PC-3 (cell line): Measurements from ENCODE around the gene GZMA. TPM values are rescaled to one million over a fixed set of nuclear protein-coding genes. Genes with fewer than 3 reads are reported as not detected.

Experiments
- ATAC-seq: fragments of 200-7000 bp; cut with Tn5 transposase; 2 replicates; pipeline ENCODE4 v1.9.1; 2020; ENCODE audit warnings: mild to moderate bottlenecking, moderate library complexity
- BruUV-seq: library from RNA; stranded (reverse); fragments of 400-500 nt; replicated peaks from 2 replicates; lab custom pipeline; 2021; lab: Mats Ljungman, UMichigan
- CTCF ChIA-PET: fragments of 300-600 bp; sonication (Branson Sonifier 250); formaldehyde crosslinking; loops from one replicate; lab custom pipeline; 2022; ENCODE audit warnings: antibody characterized with exemption; lab: Charles Lee
- POLR2A ChIA-PET: fragments of 300-600 bp; sonication (Branson Sonifier 250); formaldehyde crosslinking; loops from one replicate; lab custom pipeline; 2022; ENCODE audit warnings: antibody characterized with exemption; ENCODE audit not compliant: unreplicated experiment; lab: Charles Lee
- DNase-seq: peaks from one replicate; pipeline ENCODE4 v3.0.0-alpha.2; 2015
- H2AFZ ChIP-seq: fragments of 300-600 bp; sonication (generic); 2 replicates; pipeline ENCODE4 v1.6.0; 2016; ENCODE audit warnings: antibody characterized with exemption, low read length
- H3F3A ChIP-seq: fragments of 300-600 bp; sonication (generic); one replicate; pipeline ENCODE4 v1.6.0; 2017; ENCODE audit warnings: antibody characterized with exemption, low read length, control low read depth, mild to moderate bottlenecking; ENCODE audit not compliant: unreplicated experiment
- H3K27ac ChIP-seq: fragments of 300-600 bp; sonication (generic); 2 replicates; pipeline ENCODE4 v1.5.1; 2016; ENCODE audit warnings: mild to moderate bottlenecking, low read length
- H3K27me3 ChIP-seq: fragments of 300-600 bp; sonication (generic); 2 replicates; pipeline ENCODE4 v1.6.1; 2016; ENCODE audit warnings: low read length, mixed read lengths
- H3K36me3 ChIP-seq: fragments of 300-600 bp; sonication (generic); 2 replicates; pipeline ENCODE4 v1.6.1; 2016; ENCODE audit warnings: low read depth, mixed run types, low read length, mixed read lengths
- H3K4me1 ChIP-seq: fragments of 300-600 bp; sonication (generic); 2 replicates; pipeline ENCODE4 v1.5.1; 2016; ENCODE audit warnings: low read length; ENCODE audit not compliant: insufficient read depth
- H3K4me2 ChIP-seq: fragments of 300-600 bp; sonication (generic); 2 replicates; pipeline ENCODE4 v1.6.0; 2016; ENCODE audit warnings: low read length
- H3K4me3 ChIP-seq: fragments of 300-600 bp; sonication (generic); 2 replicates; pipeline ENCODE4 v1.5.1; 2016; ENCODE audit warnings: mild to moderate bottlenecking, low read length, mixed read lengths
- H3K79me2 ChIP-seq: fragments of 300-600 bp; sonication (generic); 2 replicates; pipeline ENCODE4 v1.6.1; 2017; ENCODE audit warnings: low read length, mixed read lengths
- H3K9ac ChIP-seq: fragments of 300-600 bp; sonication (generic); 2 replicates; pipeline ENCODE4 v1.6.0; 2016; ENCODE audit warnings: mild to moderate bottlenecking, low read length
- H3K9me2 ChIP-seq: fragments of 300-600 bp; sonication (generic); replicated peaks from 2 replicates; pipeline ENCODE4 v1.6.1; 2016; ENCODE audit warnings: mixed run types, low read length, mixed read lengths
- H3K9me3 ChIP-seq: fragments of 300-600 bp; sonication (generic); 2 replicates; pipeline ENCODE4 v1.6.1; 2016; ENCODE audit warnings: low read length, mixed read lengths
- H4K20me1 ChIP-seq: fragments of 300-600 bp; sonication (generic); 2 replicates; pipeline ENCODE4 v1.6.1; 2016; ENCODE audit warnings: low read length, mixed read lengths
- EZH2 ChIP-seq: fragments of 300-600 bp; sonication (generic); IDR thresholded peaks from one replicate; pipeline ENCODE4 v1.6.1; 2017; ENCODE audit warnings: antibody characterized with exemption, mild to moderate bottlenecking, low read length; ENCODE audit not compliant: unreplicated experiment
- EZH2phosphoT487 ChIP-seq: fragments of 300-600 bp; sonication (generic); IDR thresholded peaks from 2 replicates; pipeline ENCODE4 v1.6.1; 2018; ENCODE audit warnings: mild to moderate bottlenecking, antibody characterized with exemption, low read length, borderline replicate concordance
- intact Hi-C: fragments of 100-400 bp; cut with micrococcal nuclease; formaldehyde crosslinking; loops from 2 replicates; pipeline ENCODE4 v1.9.0; 2023
- total RNA-seq: library from RNA; depleted of rRNA; stranded (reverse); fragments of >200 nt; gene quantifications from 2 replicates; pipeline ENCODE4 v1.2.3, GENCODE V29; 2014
- TF ChIP-seq, protein P1 (sequence below): fragments of 300-600 bp; sonication (generic); conservative IDR thresholded peaks from 2 replicates; pipeline ENCODE4 v1.5.1; 2017; ENCODE audit warnings: antibody characterized with exemption, low read depth, mild to moderate bottlenecking, low read length

The GZMA gene
- total RNA-seq, 1 experiment from 2014 or later, result not detected

DNA sequence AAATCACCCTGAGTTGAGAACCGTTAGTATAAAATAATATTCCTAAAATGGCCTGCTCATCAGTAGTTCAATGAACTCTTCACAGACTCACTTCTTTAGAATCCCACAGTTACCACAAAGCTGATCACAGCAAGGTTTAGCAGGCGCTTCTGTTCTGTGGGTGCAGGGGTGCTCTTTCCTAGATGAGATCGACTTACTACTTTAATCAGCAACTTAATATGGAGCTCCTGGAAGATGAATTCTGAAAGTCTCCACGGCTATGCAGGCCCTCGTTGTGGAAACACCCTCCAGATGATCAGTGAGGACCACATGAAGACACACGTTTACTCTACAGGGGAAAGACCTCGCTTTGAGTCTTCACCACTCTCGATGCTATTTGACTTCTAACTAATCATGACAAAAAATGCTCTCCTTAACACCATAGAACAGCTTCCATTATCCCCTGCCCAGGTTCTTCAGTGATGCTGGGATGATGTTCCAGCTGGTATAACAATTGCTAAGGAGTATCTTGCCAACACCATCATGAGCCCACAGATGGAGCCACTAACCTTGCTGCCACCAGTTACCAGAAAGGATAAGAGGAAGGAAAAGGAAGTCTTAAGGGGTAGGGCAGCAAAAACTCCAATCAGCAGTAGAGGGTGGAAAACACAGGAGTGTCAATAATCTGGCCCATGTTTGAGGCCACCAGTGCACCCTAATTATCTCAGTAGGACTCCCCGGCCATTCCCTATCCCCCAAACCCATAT is 39.7 kb downstream of the GZMA start:
- no TSS peak for BruUV-seq
- Histone ChIP-seq H3K36me3 (no peaks in the 10 kb centered on the region), H3K27ac (no peak overlapping the region), H2AFZ (no peak overlapping the region), H3K79me2 (no peaks in the 10 kb centered on the region), H3K9me2 (no peaks in the 10 kb centered on the region), H3K4me2 (no peak overlapping the region), H3K4me1 (no peaks in the 10 kb centered on the region), H3K27me3 (no peaks in the 10 kb centered on the region), H3F3A (no peaks in the 10 kb centered on the region), H3K9ac (no peak overlapping the region), H3K4me3 (no peak overlapping the region), H4K20me1 (no peaks in the 10 kb centered on the region), H3K9me3 (no peaks in the 10 kb centered on the region)
- DNase-seq, result no peak
- ATAC-seq, result no peak
- POLR2A ChIA-PET, result no interaction called here
- no peak for TF ChIP-seq EZH2
- no peak for TF ChIP-seq EZH2phosphoT487
- TF ChIP-seq, protein P1, sequence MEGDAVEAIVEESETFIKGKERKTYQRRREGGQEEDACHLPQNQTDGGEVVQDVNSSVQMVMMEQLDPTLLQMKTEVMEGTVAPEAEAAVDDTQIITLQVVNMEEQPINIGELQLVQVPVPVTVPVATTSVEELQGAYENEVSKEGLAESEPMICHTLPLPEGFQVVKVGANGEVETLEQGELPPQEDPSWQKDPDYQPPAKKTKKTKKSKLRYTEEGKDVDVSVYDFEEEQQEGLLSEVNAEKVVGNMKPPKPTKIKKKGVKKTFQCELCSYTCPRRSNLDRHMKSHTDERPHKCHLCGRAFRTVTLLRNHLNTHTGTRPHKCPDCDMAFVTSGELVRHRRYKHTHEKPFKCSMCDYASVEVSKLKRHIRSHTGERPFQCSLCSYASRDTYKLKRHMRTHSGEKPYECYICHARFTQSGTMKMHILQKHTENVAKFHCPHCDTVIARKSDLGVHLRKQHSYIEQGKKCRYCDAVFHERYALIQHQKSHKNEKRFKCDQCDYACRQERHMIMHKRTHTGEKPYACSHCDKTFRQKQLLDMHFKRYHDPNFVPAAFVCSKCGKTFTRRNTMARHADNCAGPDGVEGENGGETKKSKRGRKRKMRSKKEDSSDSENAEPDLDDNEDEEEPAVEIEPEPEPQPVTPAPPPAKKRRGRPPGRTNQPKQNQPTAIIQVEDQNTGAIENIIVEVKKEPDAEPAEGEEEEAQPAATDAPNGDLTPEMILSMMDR, result no peak
- CTCF ChIA-PET, result no interaction called here
- intact Hi-C loops, result no loop called here

DNA sequence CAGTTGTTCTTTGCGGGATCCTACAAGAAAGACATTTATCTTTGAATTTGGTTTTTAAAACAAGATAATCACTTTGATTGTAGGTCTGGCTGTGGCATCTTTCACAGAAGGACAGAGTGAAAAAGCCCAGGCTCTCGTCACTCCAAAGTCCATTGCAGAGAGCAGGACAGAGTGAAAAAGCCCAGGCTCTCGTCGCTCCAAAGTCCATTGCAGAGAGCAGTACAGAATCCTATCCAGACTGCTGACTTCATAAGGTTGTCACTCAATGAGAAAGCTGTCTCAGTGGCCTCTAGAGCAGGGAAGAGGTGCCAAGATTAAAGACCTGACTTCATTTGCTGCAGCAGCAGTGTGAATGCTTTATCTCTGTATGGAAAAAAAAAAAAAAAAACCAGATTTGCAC is 41.2 kb downstream of the GZMA start:
- no peaks in the 10 kb centered on the region for H4K20me1 ChIP-seq
- no peak overlapping the region for H3K4me3 ChIP-seq
- intact Hi-C loops, result no loop called here
- no peak overlapping the region for H3K9ac ChIP-seq
- CTCF ChIA-PET, result no interaction called here
- H2AFZ ChIP-seq, result no peak overlapping the region
- no peak for DNase-seq
- BruUV-seq, result no TSS peak
- no peak overlapping the region for H3K4me2 ChIP-seq
- H3K79me2 ChIP-seq, result no peaks in the 10 kb centered on the region
- H3F3A ChIP-seq, result no peaks in the 10 kb centered on the region
- no peaks in the 10 kb centered on the region for H3K27me3 ChIP-seq
- no peaks in the 10 kb centered on the region for H3K9me2 ChIP-seq
- H3K27ac ChIP-seq, result no peak overlapping the region
- no peaks in the 10 kb centered on the region for H3K4me1 ChIP-seq
- H3K9me3 ChIP-seq, result no peaks in the 10 kb centered on the region
- H3K36me3 ChIP-seq, result no peaks in the 10 kb centered on the region
- ATAC-seq, result no peak
- POLR2A ChIA-PET, result no interaction called here
- TF ChIP-seq EZH2 (no peak), EZH2phosphoT487 (no peak)
- TF ChIP-seq, protein P1, result no peak

DNA sequence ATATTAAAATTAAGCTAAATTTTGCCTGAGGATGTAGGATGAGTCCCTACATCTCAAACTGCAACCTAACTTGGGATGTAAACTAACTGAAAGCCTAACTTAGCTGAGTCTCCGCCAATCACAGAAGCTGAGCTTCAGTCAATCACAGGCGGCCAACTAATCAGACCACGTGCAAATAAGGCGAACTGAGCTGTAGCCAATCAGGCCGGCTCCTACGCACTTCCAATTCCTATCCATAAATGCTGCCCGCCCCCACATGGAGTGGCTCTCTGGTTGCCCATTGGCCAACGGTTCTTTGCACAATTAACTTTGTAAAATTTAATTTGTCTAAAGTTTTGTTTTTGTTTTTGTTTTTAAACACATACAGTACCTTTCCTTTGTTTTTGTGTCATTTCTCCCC is 43.6 kb downstream of the GZMA start:
- Histone ChIP-seq H2AFZ (0 out of 2 replicates have a peak overlapping the region, but pooled peaks have one; percentile 2), H3K9me2 (no peaks in the 10 kb centered on the region), H3K36me3 (no peaks in the 10 kb centered on the region), H3F3A (no peaks in the 10 kb centered on the region), H3K4me2 (peak overlapping the region; percentile 25; the same call in 1 of the 2 replicates), H3K4me3 (no peak overlapping the region), H3K79me2 (no peaks in the 10 kb centered on the region), H3K27me3 (no peaks in the 10 kb centered on the region), H3K27ac (no peak overlapping the region), H3K4me1 (no peaks in the 10 kb centered on the region), H3K9ac (no peak overlapping the region), H3K9me3 (no peaks in the 10 kb centered on the region), H4K20me1 (no peaks in the 10 kb centered on the region)
- no peak for DNase-seq
- BruUV-seq, result no TSS peak
- CTCF ChIA-PET, result interaction anchor here (0.8 to 1.4 kb wide), 2 partner anchors 13 to 202 kb away, joined by 3 to 6 read pairs; no protein-coding TSS in a partner anchor
- intact Hi-C loops, result loop anchor here (1.0 kb wide), 2 partner anchors 202 to 240 kb away; no protein-coding TSS in a partner anchor
- TF ChIP-seq EZH2phosphoT487 (no peak), EZH2 (no peak)
- TF ChIP-seq, protein P1, result no peak
- ATAC-seq, result no peak
- POLR2A ChIA-PET, result no interaction called here
